Natural killer cell (primary cell): ENCODE measurements around the gene LGALS3BP. TPM values are rescaled to one million over a fixed set of nuclear protein-coding genes. Genes with fewer than 3 reads are reported as not detected.
A peak's percentile ranks its signal among the peaks of the same experiment; 100 is the strongest.

Experiments
- ATAC-seq, 3 donors: fragments of 150-1000 bp in 2 of 3; fragments of 200-7000 bp in 1 of 3; cut with Tn5 transposase; 1 replicate in 1 of 3; 2 replicates in 2 of 3; pipeline ENCODE4 v1.10.0; 2021; ENCODE audit warnings: mild to moderate bottlenecking in 2 of 3, moderate library complexity in 2 of 3
- DNase-seq, 2 donors: peaks; one replicate each; pipeline versions ENCODE4 v3.0.0 to v3.0.0-alpha.2; 2013 to 2021; ENCODE audit warnings: mixed read lengths in 1 of 2
- H3K27ac ChIP-seq: one replicate; pipeline ENCODE4 v1.5.1; 2013; ENCODE audit warnings: mild to moderate bottlenecking, low read length
- H3K27me3 ChIP-seq: one replicate; pipeline ENCODE4 v1.6.1; 2013; ENCODE audit warnings: low read length; ENCODE audit not compliant: control insufficient read depth, insufficient read depth
- H3K36me3 ChIP-seq: one replicate; pipeline ENCODE4 v1.6.1; 2013; ENCODE audit warnings: low read length; ENCODE audit not compliant: control insufficient read depth, insufficient read depth
- H3K4me1 ChIP-seq: one replicate; pipeline ENCODE4 v1.6.1; 2013; ENCODE audit warnings: low read length; ENCODE audit not compliant: control insufficient read depth, insufficient read depth
- H3K4me3 ChIP-seq: one replicate; pipeline ENCODE4 v1.5.1; 2013; ENCODE audit warnings: low read length
- H3K9me3 ChIP-seq: one replicate; pipeline ENCODE4 v1.6.1; 2013; ENCODE audit warnings: low read length; ENCODE audit not compliant: control insufficient read depth, insufficient read depth
- H3K27ac Mint-ChIP-seq, 2 donors: one replicate each; pipeline ENCODE4 v1.8.0; 2022; ENCODE audit warnings: mild to moderate bottlenecking in 2 of 2, mixed read lengths in 2 of 2, moderate library complexity in 1 of 2
- H3K27me3 Mint-ChIP-seq, 2 donors: one replicate each; pipeline ENCODE4 v1.8.0; 2022; ENCODE audit warnings: low read depth in 2 of 2, mixed read lengths in 2 of 2
- H3K36me3 Mint-ChIP-seq: one replicate; pipeline ENCODE4 v1.8.0; 2022; ENCODE audit warnings: mixed read lengths
- H3K4me1 Mint-ChIP-seq, 2 donors: one replicate each; pipeline ENCODE4 v1.8.0; 2022; ENCODE audit warnings: mixed read lengths in 2 of 2
- H3K4me3 Mint-ChIP-seq: one replicate; pipeline ENCODE4 v1.8.0; 2022; ENCODE audit warnings: mild to moderate bottlenecking, moderate library complexity, mixed read lengths
- H3K9me3 Mint-ChIP-seq, 2 donors: one replicate each; pipeline ENCODE4 v1.8.0; 2022; ENCODE audit warnings: mixed read lengths in 2 of 2
- CTCF ChIP-seq: fragments of 200-600 bp; IDR thresholded peaks from one replicate; pipeline ENCODE4 v1.8.0; 2022; ENCODE audit warnings: antibody characterized with exemption
- WGBS: methylation state at CpG from one replicate; pipeline ENCODE4 v1.1.7; 2013; ENCODE audit warnings: missing lambda C conversion rate; ENCODE audit not compliant: insufficient coverage; 5-methylcytosine and 5-hydroxymethylcytosine counted together
- intact Hi-C: fragments of 100-400 bp; cut with micrococcal nuclease; formaldehyde crosslinking; loops from one replicate; pipeline ENCODE4 v1.14.2; 2022
- total RNA-seq, 4 donors: library from RNA; stranded (reverse); fragments of 120-200 nt in 1 of 4; gene quantifications; one replicate each; pipeline versions ENCODE4 v1.2.3 to v1.2.4, GENCODE V29; 2013 to 2022

LGALS3BP gene
- total RNA-seq, 3 donors from 2014 or later (not counting 1 experiment from before 2014, with no cell fraction given): 4.2 to 8.8 (median 4.2) TPM

- no peak for DNase-seq
- H3K4me3 Mint-ChIP-seq: no peak overlapping the region
- no peaks in the 10 kb centered on the region for H3K36me3 Mint-ChIP-seq
- peaks cover 0 to 6% of the 10 kb centered on the region in 2 donors for H3K4me1 Mint-ChIP-seq
- H3K36me3 ChIP-seq: no peaks in the 10 kb centered on the region
- intact Hi-C loops: no loop called here
- no peaks in the 10 kb centered on the region for H3K27me3 Mint-ChIP-seq
- no peaks in the 10 kb centered on the region for H3K9me3 ChIP-seq
- peaks cover 6% of the 10 kb centered on the region for H3K4me1 ChIP-seq
- no peaks in the 10 kb centered on the region for H3K9me3 Mint-ChIP-seq
- ATAC-seq: no peak
- H3K27me3 ChIP-seq: no peaks in the 10 kb centered on the region
- H3K4me3 ChIP-seq: no peak overlapping the region
- WGBS: 83% methylated on average over 20 of the region's 20 CpGs
- no peak overlapping the region for H3K27ac ChIP-seq
- H3K27ac Mint-ChIP-seq: peak overlapping the region in 1 of 2 donors; percentile 27
- TF ChIP-seq CTCF: no peak
Measured at GRCh38 chr17:78976907-78977680, 2.6 kb downstream of the LGALS3BP start.

- Mint-ChIP-seq H3K4me1 (peaks cover 6 to 13% of the 10 kb centered on the region in 2 donors), H3K27ac (no peak overlapping the region), H3K27me3 (no peaks in the 10 kb centered on the region), H3K9me3 (no peaks in the 10 kb centered on the region), H3K4me3 (no peak overlapping the region), H3K36me3 (no peaks in the 10 kb centered on the region)
- no peak overlapping the region for H3K4me3 ChIP-seq
- H3K27ac ChIP-seq: no peak overlapping the region
- H3K4me1 ChIP-seq: peaks cover 9% of the 10 kb centered on the region
- intact Hi-C loops: no loop called here
- no peaks in the 10 kb centered on the region for H3K9me3 ChIP-seq
- 93% methylated on average over 30 of the region's 30 CpGs for WGBS
- DNase-seq (no peak), ATAC-seq (no peak)
- no peaks in the 10 kb centered on the region for H3K27me3 ChIP-seq
- H3K36me3 ChIP-seq: no peaks in the 10 kb centered on the region
- TF ChIP-seq CTCF: no peak
Measured at GRCh38 chr17:78974635-78975591, 4.8 kb downstream of the LGALS3BP start.

- DNase-seq: no peak
- H3K27me3 ChIP-seq: no peaks in the 10 kb centered on the region
- intact Hi-C loops: no loop called here
- H3K9me3 Mint-ChIP-seq: no peaks in the 10 kb centered on the region
- H3K36me3 Mint-ChIP-seq: no peaks in the 10 kb centered on the region
- WGBS: 86% methylated on average over 23 of the region's 23 CpGs
- H3K4me1 Mint-ChIP-seq: peaks cover 6 to 13% of the 10 kb centered on the region in 2 donors
- no peak for TF ChIP-seq CTCF
- H3K4me3 Mint-ChIP-seq: no peak overlapping the region
- H3K27ac ChIP-seq: no peak overlapping the region
- H3K4me3 ChIP-seq: no peak overlapping the region
- no peak overlapping the region for H3K27ac Mint-ChIP-seq
- H3K27me3 Mint-ChIP-seq: no peaks in the 10 kb centered on the region
- peaks cover 7% of the 10 kb centered on the region for H3K4me1 ChIP-seq
- H3K9me3 ChIP-seq: no peaks in the 10 kb centered on the region
- no peak for ATAC-seq
- no peaks in the 10 kb centered on the region for H3K36me3 ChIP-seq
Measured at GRCh38 chr17:78973792-78974520, 5.8 kb downstream of the LGALS3BP start.
